GM18499 (cell line): ENCODE data around the gene NRARP.

ENCODE experiments used
- ATAC-seq: cut with Tn5 transposase; IDR thresholded peaks from one replicate; pipeline ENCODE4 v1.9.1; 2021; ENCODE audit warnings: moderate number of reproducible peaks; ENCODE audit not compliant: insufficient read depth, unreplicated experiment

NRARP gene

GRCh38 chr9:137323531-137324331 lies 21.7 kb upstream of the NRARP start:
- ATAC-seq: no peak

GRCh38 chr9:137321726-137322361 lies 19.8 kb upstream of the NRARP start:
- no peak for ATAC-seq

GRCh38 chr9:137320555-137321384 lies 18.7 kb upstream of the NRARP start:
- no peak for ATAC-seq

GRCh38 chr9:137319739-137320551 lies 17.9 kb upstream of the NRARP start:
- no peak for ATAC-seq

GRCh38 chr9:137319011-137319738 lies 17.1 kb upstream of the NRARP start:
- no peak for ATAC-seq

GRCh38 chr9:137318602-137319001 lies 16.5 kb upstream of the NRARP start:
- ATAC-seq: no peak

- no peak for ATAC-seq
These were observed 15.8 kb upstream of the NRARP start for GRCh38 chr9:137317718-137318511.

- no peak for ATAC-seq
These were observed 15.1 kb upstream of the NRARP start for GRCh38 chr9:137317021-137317717.

GRCh38 chr9:137316012-137316981 lies 14.2 kb upstream of the NRARP start:
- ATAC-seq: no peak

GRCh38 chr9:137315581-137316011 lies 13.5 kb upstream of the NRARP start:
- ATAC-seq: no peak

GRCh38 chr9:137314561-137315560 lies 12.8 kb upstream of the NRARP start:
- ATAC-seq: no peak

- ATAC-seq: no peak
These were observed 12.0 kb upstream of the NRARP start for GRCh38 chr9:137313956-137314560.

- no peak for ATAC-seq
These were observed 11.4 kb upstream of the NRARP start for GRCh38 chr9:137313326-137313936.

- no peak for ATAC-seq
These were observed 10.8 kb upstream of the NRARP start for GRCh38 chr9:137312852-137313325.
